ENCODE results near the gene CD79A. TPM values are rescaled to one million over a fixed set of nuclear protein-coding genes. Genes with fewer than 3 reads are reported as not detected.
A peak's percentile ranks its signal among the peaks of the same experiment; 100 is the strongest.

CD79A gene
- not detected in 2 replicates for total RNA-seq

- DNase-seq (ENCODE audit: low read depth in 2 of 2): no peak
These were observed at the start of gene CD79A for GRCh38 chr19:41876847-41877832. Gene CD79A, plus strand, starts transcription at chr19:41877279. Its CDS starts 26 bp downstream, at chr19:41877305.

- no peak for DNase-seq (ENCODE audit: low read depth in 2 of 2)
These were observed 38.9 kb upstream of the CD79A start for GRCh38 chr19:41837981-41838708.

- DNase-seq (ENCODE audit: low read depth in 2 of 2): no peak
These were observed 37.9 kb upstream of the CD79A start for GRCh38 chr19:41839211-41839610.

- DNase-seq (ENCODE audit: low read depth in 2 of 2): no peak
These were observed 33.7 kb upstream of the CD79A start for GRCh38 chr19:41843371-41843770.

GRCh38 chr19:41844601-41845000, 32.5 kb upstream of the CD79A start, which contains the start of gene LYPD4:
Gene LYPD4, minus strand, starts transcription at chr19:41844683. Its CDS starts 5,398 bp downstream, at chr19:41839285.
- DNase-seq (ENCODE audit: low read depth in 2 of 2): no peak

- DNase-seq (ENCODE audit: low read depth in 2 of 2): no peak
These were observed 32.3 kb upstream of the CD79A start, which contains the start of gene DMRTC2 for GRCh38 chr19:41845001-41845050. Gene DMRTC2, plus strand, starts transcription at chr19:41845042. Its CDS starts 2,387 bp downstream, at chr19:41847429.

GRCh38 chr19:41845051-41845590, 32.0 kb upstream of the CD79A start:
- no peak for DNase-seq (ENCODE audit: low read depth in 2 of 2)

- no peak for DNase-seq (ENCODE audit: low read depth in 2 of 2)
These were observed 29.6 kb upstream of the CD79A start for GRCh38 chr19:41847351-41848105.

- no peak for DNase-seq (ENCODE audit: low read depth in 2 of 2)
These were observed 28.4 kb upstream of the CD79A start for GRCh38 chr19:41848666-41849065.

GRCh38 chr19:41849067-41849466, 28.0 kb upstream of the CD79A start:
- no peak for DNase-seq (ENCODE audit: low read depth in 2 of 2)

GRCh38 chr19:41850381-41850780, 26.7 kb upstream of the CD79A start:
- no peak for DNase-seq (ENCODE audit: low read depth in 2 of 2)

GRCh38 chr19:41851456-41851855, 25.6 kb upstream of the CD79A start:
- no peak for DNase-seq (ENCODE audit: low read depth in 2 of 2)

- no peak for DNase-seq (ENCODE audit: low read depth in 2 of 2)
These were observed 23.7 kb upstream of the CD79A start for GRCh38 chr19:41853344-41853743.

GRCh38 chr19:41853768-41854167, 23.3 kb upstream of the CD79A start:
- no peak for DNase-seq (ENCODE audit: low read depth in 2 of 2)

GRCh38 chr19:41859213-41859617, 17.9 kb upstream of the CD79A start:
- no peak for DNase-seq (ENCODE audit: low read depth in 2 of 2)

- peak; percentile 98 to 99 for DNase-seq (ENCODE audit: low read depth in 2 of 2)
These were observed 17.3 kb upstream of the CD79A start, which contains the start of gene RPS19 for GRCh38 chr19:41859618-41860418. Gene RPS19, plus strand, starts transcription at chr19:41860255. Its CDS starts 520 bp downstream, at chr19:41860775.

GRCh38 chr19:41860419-41861115, 16.5 kb upstream of the CD79A start:
- DNase-seq (ENCODE audit: low read depth in 2 of 2): peak; percentile 33 to 54

- no peak for DNase-seq (ENCODE audit: low read depth in 2 of 2)
These were observed 15.8 kb upstream of the CD79A start for GRCh38 chr19:41861116-41861768.

GRCh38 chr19:41861846-41862245, 15.2 kb upstream of the CD79A start:
- no peak for DNase-seq (ENCODE audit: low read depth in 2 of 2)

Measured in lung microvascular endothelial cell (primary cell).